G401 (cell line): ENCODE results near the gene ARMC9. TPM values are rescaled to one million over a fixed set of nuclear protein-coding genes. Genes with fewer than 3 reads are reported as not detected.
"Not testable (repeated sequence)": the region's sequence is repeated elsewhere in the genome, so short reads cannot be mapped to it uniquely, and the experiment has no call there.

ENCODE experiments used
- DNase-seq: peaks from one replicate; pipeline ENCODE4 v3.0.0-alpha.2; 2015; ENCODE audit warnings: low spot score
- in situ Hi-C: cut with HindIII; loops from 2 replicates; pipeline ENCODE4 v1.10.0; 2016; ENCODE audit warnings: low sequenced_read_pairs, mixed read lengths
- total RNA-seq: library from RNA; depleted of rRNA; stranded (reverse); fragments of >200 nt; shearing (Covaris generic); gene quantifications from 2 replicates; pipeline ENCODE4 v1.2.3, GENCODE V29; 2014

The ARMC9 gene
- total RNA-seq, 1 experiment from 2014 or later, result 166 TPM

DNA sequence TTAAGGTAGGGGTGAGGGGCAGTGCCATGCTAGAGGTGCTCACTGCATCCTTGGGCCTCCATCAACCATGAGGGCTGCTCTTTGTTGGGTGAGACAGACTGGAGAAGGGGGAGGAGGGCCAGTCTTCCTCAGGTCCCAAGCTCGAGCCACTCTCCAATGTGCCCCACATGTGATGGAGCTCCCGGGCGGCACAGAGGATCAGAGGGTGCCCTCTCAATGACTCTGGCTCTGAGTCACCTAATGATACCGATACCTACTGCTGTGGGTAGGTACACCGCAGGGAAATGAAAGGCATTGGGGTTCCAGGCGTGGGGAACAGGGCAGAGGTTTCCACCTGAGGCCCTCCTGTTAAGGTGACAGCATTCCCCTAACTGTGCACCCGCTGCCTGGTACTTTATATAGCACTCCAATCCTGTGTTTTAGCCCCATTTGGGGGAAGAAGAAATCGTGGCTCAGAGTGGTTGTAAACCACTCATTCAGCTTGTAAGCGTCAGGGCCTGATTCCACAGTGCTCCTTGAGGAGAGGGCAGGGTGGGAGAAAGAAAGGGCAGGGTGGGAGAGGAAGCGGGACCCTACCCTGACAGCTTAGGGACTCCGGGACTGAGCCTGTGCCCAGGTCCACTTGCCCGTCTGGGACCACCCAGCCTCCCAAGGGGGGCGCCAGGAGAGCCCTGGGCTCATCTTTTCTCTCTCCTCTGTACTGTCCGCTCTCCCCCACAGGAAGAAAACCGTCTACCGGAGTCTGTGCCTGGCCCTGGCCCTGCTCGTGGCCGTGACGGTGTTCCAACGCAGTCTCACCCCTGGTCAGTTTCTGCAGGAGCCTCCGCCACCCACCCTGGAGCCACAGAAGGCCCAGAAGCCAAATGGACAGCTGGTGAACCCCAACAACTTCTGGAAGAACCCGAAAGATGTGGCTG, 198.8 kb downstream of the ARMC9 start:
- in situ Hi-C loops, result no loop called here
- DNase-seq, result no peak

DNA sequence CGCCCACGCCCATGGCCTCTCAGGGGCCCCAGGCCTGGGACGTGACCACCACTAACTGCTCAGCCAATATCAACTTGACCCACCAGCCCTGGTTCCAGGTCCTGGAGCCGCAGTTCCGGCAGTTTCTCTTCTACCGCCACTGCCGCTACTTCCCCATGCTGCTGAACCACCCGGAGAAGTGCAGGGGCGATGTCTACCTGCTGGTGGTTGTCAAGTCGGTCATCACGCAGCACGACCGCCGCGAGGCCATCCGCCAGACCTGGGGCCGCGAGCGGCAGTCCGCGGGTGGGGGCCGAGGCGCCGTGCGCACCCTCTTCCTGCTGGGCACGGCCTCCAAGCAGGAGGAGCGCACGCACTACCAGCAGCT, 199.5 kb downstream of the ARMC9 start:
- in situ Hi-C loops, result no loop called here
- DNase-seq, result no peak

DNA sequence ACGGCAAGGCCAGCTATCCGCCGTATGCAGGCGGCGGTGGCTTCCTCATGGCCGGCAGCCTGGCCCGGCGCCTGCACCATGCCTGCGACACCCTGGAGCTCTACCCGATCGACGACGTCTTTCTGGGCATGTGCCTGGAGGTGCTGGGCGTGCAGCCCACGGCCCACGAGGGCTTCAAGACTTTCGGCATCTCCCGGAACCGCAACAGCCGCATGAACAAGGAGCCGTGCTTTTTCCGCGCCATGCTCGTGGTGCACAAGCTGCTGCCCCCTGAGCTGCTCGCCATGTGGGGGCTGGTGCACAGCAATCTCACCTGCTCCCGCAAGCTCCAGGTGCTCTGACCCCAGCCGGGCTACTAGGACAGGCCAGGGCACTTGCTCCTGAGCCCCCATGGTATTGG, 200.2 kb downstream of the ARMC9 start:
- in situ Hi-C loops, result no loop called here
- no peak for DNase-seq

DNA sequence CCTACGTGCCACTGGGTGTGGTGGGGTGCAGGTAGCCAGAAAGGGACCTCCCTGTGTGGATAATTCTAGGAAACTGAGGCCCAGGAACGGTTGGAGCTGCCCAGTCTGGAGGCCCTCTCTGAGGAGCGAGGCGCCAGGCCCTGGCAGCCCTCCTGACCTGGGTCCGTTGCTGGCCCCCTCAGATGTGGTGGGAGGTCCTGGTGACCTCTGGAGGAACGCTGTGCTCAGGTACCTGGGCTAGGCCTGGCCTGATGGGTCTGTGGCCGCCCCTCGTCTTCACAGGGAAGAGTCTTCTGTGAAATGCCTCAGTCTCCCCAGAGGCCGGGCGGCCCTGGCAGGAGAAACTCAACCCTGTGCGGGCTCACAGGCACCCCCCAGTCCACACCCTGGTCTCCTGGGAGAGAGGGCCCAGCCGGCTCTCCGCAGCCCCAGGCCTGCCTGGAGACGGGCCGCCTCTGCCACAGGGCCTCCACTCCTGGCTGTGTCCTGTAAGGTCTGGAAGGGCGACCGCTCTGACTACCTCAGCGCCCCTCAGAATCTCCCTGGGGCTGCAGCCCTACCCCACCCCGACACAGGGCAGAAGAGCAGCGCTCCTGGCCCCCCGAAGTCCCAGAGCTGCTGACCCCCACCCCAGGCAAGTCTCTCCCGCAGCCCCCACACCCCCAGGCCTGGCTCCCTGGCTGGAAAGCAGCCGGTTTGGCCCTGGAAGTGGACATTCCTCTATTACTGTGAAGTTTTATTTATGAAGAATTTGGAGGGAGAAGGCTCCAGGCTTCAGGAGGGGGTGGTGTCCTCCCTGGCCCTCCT, 200.8 kb downstream of the ARMC9 start:
- in situ Hi-C loops, result no loop called here
- no peak for DNase-seq

- DNase-seq, result peak; percentile 26
- in situ Hi-C loops, result no loop called here
Observed at GRCh38 chr2:231399853-231400680, 201.6 kb downstream of the ARMC9 start.

GRCh38 chr2:231400681-231401080, 202.2 kb downstream of the ARMC9 start:
- DNase-seq, in situ Hi-C loops: not testable (repeated sequence)

GRCh38 chr2:231401101-231401500, 202.7 kb downstream of the ARMC9 start:
- in situ Hi-C loops, DNase-seq: not testable (repeated sequence)

DNA sequence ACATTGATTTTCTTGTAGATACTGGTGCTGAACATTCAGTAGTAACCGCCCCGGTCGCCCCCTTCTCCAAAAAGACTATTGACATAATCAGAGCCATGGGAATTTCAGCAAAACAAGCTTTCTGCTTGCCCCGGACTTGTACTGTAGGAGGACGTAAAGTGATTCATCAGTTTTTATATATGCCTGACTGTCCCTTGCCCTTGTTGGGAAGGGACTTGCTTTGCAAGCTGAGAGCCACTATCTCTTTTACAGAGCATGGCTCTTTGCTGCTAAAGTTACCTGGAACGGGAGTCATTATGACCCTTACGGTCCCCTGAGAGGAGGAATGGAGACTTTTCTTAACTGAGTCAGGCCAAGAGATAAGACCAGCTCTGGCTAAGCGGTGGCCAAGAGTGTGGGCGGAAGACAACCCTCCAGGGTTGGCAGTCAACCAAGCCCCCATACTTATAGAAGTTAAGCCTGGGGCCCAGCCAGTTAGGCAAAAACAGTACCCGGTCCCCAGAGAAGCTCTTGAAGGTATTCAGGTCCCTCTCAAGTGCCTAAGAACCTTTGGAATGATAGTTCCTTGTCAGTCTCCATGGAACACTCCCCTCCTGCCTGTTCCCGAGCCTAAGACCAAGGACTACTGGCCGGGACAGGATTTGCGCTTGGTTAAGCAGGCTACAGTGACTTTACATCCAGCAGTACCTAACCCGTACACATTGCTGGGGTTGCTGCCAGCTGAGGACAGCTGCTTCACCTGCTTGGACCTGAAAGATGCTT, 205.2 kb downstream of the ARMC9 start:
- in situ Hi-C loops, DNase-seq: not testable (repeated sequence)

DNA sequence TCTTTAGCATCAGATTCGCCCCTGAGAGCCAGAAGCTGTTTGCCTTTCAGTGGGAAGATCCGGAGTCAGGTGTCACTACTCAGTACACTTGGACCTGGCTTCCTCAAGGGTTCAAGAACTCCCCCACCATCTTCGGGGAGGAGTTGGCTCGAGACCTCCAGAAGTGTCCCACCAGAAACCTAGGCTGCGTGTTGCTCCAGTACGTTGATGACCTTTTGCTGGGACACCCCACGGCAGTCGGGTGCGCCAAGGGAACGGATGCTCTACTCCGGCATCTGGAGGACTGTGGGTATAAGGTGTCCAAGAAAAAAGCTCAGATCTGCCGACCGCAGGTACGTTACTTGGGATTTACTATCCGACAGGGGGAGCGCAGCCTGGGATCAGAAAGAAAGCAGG, 205.8 kb downstream of the ARMC9 start:
- in situ Hi-C loops, DNase-seq: not testable (repeated sequence)

DNA sequence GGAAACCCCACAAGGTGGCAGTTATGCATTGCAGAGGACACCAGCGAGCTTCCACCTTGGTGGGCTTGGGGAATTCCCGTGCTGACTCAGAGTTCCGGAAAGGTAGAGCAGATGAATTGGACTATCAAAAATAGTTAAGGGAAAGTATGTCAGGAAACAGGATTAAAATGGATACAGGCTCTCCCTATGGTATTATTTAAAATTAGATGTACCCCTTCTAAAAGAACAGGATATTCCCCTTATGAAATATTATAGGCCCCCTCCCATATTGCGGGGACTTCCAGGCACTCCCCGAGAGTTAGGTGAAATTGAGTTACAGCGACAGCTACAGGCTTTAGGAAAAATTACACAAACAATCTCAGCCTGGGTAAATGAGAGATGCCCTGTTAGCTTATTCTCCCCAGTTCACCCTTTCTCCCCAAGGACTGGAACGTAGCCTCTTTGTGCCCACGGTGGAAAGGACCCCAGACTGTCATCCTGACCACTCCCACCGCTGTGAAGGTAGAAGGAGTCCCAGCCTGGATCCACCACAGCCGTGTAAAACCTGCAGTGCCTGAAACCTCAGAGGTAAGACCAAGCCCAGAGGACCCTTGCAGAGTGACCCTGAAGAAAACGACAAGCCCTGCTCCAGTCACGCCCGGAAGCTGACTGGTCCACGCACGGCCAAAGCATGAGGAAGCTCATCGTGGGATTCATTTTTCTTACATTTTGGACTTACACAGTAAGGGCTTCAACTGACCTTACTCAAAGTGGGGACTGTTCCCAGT, 207.4 kb downstream of the ARMC9 start:
- in situ Hi-C loops, DNase-seq: not testable (repeated sequence)

DNA sequence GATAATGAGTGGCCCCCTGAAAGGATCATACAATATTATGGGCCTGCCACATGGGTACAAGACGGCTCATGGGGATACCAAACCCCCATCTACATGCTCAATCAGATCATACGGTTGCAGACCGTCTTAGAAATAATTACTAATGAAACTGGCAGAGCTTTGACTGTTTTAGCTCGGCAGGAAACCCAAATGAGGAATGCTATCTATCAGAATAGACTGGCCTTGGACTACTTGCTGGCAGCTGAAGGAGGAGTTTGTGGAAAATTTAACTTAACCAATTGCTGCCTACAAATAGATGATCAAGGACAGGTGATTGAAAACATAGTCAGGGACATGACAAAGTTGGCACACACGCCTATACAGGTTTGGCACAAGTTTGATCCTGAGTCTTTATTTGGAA, 209.3 kb downstream of the ARMC9 start:
- DNase-seq, in situ Hi-C loops: not testable (repeated sequence)

DNA sequence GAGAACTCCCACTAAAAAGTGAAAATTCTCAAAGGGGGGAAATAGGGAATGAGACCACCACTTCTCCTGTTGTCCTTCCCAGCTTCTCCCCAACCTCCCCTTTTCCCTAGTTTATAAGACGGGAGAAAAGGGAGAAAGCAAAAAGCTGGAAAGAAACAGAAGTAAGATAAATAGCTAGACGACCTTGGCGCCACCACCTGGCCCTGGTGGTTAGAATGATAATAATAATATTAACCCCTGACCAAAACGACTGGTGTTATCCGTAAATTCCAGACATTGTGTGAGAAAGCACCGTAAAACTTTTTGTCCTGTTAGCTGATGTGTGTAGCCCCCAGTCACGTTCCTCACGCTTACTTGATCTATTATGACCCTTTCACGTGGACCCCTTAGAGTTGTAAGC, 209.9 kb downstream of the ARMC9 start:
- in situ Hi-C loops, DNase-seq: not testable (repeated sequence)

DNA sequence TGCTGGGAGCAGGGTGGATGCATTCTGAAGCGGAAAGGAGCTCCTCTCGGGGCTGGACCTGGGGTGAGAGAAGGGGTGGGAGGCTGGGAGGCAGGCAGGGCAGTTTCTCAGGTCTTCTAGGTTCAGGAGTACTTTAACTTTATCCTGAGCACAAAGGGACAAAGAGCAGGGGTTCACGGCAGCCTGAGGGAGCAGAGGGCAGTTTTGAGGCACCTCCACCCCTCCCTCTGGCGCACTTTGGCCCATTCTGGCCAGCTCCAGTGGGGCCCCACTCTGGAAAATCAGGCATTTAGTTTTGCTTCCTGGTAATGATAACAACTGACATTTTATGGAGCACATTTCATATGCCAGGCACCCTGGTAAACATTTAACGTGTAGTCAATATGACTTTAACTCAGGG, 211.3 kb downstream of the ARMC9 start:
- in situ Hi-C loops, result no loop called here
- no peak for DNase-seq

DNA sequence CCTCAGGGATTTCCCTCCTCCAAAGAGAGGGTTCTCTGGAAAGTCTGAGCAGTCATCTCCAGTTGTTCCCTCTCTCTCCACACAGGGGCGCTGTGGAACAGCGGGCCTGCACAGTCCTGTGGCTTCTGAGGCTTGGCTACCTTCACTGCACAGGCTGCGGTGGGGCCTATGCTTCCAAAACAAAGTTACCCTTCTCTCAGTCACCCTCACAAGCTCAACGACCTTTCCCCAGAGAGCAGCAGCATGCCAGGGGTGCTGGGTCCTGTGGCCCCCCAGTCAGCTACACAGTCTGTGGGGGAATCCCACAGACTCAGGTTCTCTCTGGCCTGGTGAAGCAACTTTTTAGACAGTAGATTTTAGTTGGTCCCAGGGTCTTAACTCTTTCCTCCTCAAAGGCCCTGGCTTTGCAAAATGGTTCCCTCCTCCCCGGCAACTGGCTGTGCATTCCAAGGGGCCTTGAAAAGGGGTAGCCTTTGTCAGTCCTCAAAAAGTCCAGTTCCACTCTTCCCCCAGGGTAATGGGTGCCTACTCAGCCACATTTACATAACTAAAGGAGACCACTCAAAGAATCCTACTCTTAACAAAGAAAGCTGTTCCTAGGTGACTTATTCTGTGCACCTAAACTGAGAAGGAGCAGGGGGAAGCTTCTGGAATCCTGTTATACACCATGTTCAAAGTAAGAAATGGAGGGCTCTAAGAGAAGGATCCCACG, 212.0 kb downstream of the ARMC9 start:
- DNase-seq, result no peak
- in situ Hi-C loops, result no loop called here

GRCh38 chr2:231411237-231411636, 212.8 kb downstream of the ARMC9 start:
- peak; percentile 17 for DNase-seq
- in situ Hi-C loops, result no loop called here

DNA sequence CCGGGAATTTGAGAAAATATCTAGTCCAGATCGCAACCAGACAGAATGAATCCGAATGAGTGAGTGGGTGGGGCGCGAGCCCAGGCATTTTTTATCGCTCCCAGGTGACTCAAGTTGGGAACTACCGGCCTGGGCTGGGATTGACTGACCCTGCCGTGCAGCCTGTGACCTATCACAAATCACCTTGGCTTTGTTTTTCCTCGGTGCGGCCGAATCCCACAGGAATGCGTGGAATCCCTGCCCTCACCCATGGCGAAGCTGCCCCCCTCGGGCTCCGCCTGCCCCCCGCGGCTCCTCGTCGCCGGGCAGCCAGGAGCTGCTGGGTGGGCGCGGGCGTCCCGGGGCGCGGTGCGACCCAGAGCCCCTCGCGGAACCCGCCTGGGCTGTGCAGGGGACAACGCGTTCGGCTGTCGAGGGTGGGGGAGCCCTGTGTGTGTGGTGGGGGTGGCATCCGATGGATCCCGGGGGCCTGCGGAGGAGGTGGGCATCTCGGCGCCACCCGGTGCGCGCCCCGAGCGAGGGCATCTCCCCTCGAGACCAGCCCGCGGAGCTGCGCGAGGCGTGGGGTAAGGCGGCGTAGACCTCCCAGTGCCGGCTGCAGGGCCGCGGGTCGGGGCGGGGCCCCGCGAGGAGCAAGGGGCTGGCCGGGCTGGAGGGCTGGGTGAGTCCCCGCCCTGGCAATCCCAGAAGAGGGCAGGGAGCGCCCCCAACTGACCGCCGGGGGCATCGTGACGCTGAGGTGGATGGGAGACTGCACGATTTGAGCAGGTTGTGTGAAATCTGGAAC, 213.6 kb downstream of the ARMC9 start:
- in situ Hi-C loops, result no loop called here
- DNase-seq, result peak; percentile 82

DNA sequence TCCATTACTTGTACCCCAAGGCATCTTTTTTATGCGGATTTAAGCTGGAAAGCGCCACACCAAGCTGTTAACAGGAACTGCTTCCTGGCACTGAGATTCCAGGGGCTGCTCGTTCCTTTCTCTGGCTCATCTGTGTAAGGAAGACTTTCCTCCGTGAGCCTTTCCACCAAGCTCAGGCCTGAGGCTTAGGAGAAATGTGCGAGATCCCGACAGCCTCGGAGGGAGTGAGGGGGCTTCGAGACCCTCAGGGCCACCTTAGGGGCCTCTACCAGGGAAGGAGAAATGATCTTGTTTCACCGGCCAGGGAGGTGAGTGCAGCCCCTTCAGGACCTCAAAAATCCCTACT, 214.2 kb downstream of the ARMC9 start:
- no peak for DNase-seq

More for the DNA sequence above, 214.2 kb downstream of the ARMC9 start:
- in situ Hi-C loops, result no loop called here
